Hematopoietic multipotent progenitor cell treated with erythropoietin and hydrocortisone succinate and interleukin-3 and kit ligand, for 15 days (in vitro differentiated cells): ENCODE results near the gene LRRC8E.
"Not testable (repeated sequence)": the region's sequence is repeated elsewhere in the genome, so short reads cannot be mapped to it uniquely, and the experiment has no call there.

Experiments used
- DNase-seq: peaks from one replicate; pipeline ENCODE4 v3.0.0-alpha.2; 2015; ENCODE audit warnings: low spot score

LRRC8E gene

DNA sequence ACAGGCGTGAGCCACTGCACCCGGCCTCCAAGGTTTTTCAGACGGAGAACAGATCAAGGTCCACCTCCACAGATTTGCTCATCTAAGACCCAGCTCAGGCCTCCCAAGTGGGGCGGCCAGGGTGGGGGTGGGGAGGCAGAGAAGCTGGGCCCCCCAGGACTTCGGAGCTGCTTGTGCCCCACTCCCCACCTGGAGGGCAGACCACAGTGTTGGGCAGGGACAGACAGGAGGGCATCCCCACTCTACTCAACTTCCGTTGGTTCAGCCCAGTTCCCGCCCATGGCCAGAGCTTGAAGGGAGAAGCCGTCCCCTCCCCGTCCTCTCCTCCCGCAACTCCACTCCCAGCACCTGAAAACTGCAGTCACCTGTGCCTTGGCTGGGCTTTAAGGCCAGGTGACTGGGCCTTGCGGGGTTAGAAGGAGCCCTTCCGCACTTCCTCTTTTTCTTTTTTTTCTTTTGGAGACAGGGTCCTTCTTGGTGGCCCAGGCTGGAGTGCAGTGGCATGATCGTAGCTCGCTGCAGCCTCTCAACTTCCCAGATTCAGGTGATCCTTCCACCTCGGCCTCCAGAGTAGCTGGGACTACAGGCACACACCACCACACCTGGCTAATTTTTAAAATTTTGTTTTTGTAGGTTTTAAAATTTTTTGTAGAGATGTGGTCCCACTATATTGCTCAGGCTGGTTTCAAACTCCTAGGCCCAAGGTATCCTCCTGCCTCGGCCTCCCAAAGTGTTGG, 734 bp upstream of the LRRC8E start:
- DNase-seq: no peak

DNA sequence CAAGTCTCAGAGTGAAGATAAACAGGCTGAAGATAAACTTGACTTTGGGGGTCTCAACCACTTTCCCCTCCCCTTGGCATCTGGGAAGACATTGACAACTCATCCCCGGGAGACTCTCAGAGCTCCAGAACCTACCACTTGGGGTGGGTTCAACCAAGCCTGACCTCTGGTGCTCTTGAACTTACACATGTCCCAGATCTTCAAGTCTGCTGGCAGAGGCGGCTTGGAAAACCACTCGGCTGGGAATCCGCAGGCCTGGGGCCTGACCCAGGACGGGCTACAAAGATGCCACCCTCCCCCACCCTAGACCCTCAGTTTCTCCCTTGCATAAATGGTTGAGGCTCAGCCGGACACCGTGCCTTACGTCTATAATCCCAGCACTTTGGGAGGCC, 512 bp downstream of the LRRC8E start:
- no peak for DNase-seq

DNA sequence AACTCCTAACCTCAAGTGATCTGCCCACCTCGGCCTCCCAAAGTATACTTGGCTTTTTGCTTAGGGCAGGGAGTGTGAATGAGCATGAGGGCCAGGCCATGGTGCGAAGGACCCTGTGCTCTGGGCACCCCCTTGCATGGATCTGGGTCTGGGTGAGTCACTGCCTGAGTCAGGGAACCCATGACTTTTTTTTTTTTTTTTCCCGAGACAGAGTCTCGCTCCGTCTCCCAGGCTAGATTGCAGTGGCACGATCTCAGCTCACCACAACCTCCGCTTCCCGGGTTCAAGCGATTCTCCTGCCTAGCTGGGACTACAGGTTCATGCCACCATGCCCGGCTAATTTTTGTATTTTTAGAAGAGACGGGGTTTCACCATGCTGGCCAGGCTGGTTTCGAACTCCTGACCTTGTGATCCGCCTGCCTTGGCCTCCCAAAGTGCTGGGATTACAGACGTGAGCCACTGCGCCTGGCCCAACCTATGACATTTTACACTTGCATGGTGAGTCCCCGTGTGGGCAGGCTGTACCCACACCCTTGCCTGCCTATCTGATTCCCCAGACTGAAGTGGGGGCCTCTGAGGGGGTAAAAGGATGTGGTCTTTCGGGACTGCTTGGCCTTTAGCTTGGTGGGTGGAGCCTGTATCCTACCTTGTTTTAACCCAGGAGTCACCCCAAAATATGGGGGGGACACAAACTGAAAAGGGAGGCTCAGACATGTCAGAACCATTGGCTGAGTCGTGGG, 5.2 kb downstream of the LRRC8E start:
- not testable (repeated sequence) for DNase-seq

- no peak for DNase-seq
Observed at GRCh38 chr19:7894612-7895309, 6.5 kb downstream of the LRRC8E start.

- no peak for DNase-seq
Observed at GRCh38 chr19:7895565-7895964, 7.3 kb downstream of the LRRC8E start.

DNA sequence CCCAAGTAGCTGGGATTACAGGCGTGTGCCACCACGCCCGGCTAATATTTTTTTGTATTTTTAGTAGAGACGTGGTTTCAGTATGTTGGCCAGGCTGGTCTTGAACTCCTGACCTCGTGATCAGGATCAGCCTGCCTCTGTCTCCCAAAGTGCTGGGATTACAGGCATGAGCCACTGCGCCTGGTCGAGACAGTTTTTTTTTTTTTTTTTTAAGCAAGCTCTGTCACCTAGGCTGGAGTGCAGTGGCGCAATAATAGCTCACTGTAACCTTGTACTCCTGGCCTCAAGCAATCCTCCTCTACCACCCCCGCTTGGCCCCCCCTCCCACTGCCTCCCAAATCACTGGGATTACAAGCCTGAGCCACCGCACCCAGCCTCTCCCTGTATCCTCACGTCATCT, 9.0 kb downstream of the LRRC8E start:
- DNase-seq: no peak

GRCh38 chr19:7898967-7899366, 10.7 kb downstream of the LRRC8E start:
- no peak for DNase-seq

DNA sequence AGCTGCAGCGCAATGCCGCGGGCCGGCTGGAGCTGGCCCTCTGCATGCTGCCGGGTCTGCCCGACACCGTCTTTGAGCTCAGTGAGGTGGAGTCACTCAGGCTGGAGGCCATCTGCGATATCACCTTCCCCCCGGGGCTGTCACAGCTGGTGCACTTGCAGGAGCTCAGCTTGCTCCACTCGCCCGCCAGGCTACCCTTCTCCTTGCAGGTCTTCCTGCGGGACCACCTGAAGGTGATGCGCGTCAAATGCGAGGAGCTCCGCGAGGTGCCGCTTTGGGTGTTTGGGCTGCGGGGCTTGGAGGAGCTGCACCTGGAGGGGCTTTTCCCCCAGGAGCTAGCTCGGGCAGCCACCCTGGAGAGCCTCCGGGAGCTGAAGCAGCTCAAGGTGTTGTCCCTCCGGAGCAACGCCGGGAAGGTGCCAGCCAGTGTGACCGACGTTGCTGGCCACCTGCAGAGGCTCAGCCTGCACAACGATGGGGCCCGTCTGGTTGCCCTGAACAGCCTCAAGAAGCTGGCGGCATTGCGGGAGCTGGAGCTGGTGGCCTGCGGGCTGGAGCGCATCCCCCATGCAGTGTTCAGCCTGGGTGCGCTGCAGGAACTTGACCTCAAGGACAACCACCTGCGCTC, 11.6 kb downstream of the LRRC8E start:
- DNase-seq: no peak

GRCh38 chr19:7900401-7900870, 12.1 kb downstream of the LRRC8E start:
- no peak for DNase-seq

GRCh38 chr19:7900931-7901330, 12.6 kb downstream of the LRRC8E start:
- DNase-seq: no peak

DNA sequence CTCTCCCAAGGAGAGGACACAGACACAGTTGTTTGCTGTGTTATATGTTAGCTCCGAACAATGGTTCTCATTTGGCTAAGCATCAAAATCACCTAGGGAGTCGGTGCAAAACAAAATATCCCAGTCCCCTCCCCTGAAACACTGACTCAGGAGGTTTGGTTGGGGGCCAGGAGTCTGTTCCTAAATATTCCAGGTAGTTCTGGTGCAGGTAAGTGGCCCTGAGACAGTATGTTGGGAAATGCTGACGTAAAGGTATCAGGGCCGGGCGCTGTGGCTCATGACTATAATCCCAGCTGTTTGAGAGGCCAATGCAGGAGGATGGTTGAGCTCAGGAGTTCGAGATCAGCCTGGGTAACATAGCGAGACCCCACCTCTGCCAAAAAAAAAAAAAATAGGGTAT, 13.0 kb downstream of the LRRC8E start:
- no peak for DNase-seq

DNA sequence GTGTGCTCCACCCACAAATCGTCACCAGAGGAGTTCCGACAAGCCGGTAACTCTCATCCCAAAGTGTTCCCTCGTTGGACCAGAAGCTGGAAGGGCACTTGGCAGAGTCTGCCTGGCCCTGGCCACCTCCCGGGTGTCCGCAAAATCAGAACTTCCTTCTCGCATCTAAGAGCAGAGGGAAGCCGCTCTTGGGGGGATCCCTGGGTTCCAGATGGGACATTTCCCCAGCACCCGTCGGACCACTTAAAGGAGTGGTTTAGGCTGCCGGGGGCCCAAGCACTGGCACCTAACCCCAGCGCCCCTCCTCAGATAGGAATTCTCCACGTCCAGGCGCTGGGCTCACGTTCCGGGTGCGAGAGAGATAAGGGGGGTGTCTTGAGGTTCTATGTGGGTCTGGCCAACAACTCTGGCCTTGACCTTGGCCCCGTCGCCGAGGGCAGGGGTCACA, 14.5 kb downstream of the LRRC8E start:
- DNase-seq: no peak

DNA sequence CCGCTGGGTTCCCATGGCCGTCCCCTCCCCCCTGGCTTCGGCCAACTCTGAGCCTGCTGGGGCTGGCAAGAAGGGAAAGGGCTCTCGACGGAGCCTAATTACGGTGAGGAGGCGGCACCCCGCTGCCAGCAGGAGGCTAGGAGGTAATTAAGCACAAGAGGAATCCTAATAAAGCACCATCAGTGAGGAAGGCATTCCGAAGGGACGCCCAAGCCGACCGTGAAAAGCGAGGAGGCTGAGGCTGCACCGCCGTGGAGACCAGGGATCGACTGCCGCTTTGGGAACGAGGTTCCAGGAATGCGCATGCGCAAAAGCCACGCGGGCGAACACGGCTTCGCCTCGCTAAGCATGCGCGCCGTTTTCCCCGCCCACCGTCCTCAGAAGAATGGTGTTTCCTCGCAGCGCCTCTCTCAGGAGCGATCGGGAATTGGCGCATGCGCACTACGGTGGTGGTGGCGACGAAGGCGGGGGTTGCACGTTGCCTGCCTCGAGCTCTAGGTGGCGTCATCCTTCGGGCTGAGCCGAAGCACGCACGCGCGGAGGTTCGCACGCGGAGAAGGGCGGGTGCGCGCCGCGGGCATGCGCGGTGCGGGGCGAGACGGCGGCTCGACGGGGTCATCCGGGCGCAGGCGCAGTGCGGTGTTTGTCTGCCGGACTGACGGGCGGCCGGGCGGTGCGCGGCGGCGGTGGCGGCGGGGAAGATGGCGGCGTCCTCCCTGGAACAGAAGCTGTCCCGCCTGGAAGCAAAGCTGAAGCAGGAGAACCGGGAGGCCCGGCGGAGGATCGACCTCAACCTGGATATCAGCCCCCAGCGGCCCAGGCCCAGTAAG, 15.1 kb downstream of the LRRC8E start, which contains the start of gene MAP2K7:
Gene MAP2K7 (plus strand): TSS at position 634 of the 830 bp plus-strand sequence. CDS start 68 bp downstream, at position 702.
- DNase-seq: peak; percentile 100

DNA sequence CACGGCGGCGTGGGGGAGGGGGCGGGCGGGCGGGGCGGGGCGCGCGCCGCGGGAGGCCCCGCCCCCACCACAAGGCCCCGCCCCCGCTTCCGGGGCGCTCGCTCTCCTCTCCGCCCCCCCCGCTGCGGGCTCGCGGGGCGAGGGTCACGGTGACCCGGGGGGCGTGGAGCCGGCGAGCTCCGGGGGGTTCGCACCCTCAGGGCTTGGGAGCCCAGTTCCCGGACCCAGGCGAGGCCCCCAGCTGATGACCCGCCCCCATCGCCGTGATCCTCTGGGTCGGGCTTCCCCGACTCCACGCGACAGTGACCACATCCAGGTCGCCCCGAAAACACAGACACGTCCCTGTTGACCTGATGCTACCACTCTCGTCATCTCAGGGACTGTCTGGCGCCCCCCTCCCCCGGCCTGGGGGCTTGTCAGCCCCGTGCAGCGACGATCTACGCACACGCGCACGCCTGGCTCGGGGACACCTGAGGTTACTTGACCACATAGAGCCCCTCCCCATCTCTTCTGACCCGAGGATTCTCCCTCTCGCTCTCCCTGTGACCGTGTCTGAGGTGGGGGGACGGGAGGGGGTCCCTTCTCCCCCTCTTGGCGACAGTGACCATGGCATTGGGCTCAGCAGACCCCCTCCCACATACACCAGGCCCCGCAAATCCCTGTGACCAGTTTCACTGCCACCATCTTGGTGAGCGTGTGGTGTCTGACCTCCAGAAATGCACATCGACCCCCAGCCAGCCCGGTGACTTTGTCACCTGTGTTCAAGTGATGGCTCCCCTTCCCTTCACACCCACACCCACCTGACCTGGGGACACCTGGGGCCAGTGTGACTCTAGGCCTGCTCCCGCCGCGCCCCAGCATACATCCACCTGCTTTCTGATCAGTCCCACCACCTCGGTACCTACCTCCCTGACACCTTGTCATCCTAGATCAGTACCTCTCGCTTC, 16.0 kb downstream of the LRRC8E start:
- DNase-seq: no peak

GRCh38 chr19:7905268-7905667, 17.0 kb downstream of the LRRC8E start:
- no peak for DNase-seq

DNA sequence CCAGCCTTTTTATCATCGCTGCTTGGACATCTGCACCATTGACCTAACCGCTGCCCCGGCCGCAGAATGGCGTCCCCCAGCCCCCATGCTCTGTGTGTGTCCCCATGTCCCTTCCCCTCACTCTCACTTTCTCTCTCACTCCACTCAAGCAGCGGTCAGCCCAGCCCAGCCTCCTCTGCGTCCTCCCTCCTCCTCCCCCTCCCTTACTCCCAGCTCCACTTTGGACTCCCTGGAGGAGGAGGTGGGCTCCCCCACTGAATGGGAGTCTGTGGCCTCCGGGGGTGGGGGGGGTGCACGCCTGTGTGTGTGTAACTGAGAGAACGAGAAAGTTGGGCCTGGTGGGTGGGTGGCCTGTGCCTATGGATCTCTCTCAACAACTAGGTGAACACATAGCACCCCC, 17.5 kb downstream of the LRRC8E start:
- no peak for DNase-seq

DNA sequence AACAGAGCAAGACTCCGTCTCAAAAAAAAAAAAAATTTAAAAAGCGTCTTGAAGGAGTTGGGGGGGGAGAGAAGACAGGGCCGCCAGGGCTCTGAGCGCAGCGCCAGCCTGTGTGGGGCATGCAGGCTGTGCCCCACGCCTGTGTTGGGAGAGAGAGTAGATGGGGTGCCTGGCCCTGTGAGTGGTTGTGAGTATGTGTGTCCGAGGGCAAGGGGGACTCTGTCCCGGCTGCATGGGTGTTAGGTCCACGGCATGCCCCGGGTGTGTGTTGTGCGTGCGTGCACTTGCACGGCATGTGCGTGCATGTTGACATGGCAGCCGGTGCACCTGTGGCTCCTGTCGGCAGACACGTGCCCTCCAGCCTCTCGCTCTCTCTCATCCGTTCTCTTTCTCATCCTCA, 18.8 kb downstream of the LRRC8E start:
- no peak for DNase-seq

DNA sequence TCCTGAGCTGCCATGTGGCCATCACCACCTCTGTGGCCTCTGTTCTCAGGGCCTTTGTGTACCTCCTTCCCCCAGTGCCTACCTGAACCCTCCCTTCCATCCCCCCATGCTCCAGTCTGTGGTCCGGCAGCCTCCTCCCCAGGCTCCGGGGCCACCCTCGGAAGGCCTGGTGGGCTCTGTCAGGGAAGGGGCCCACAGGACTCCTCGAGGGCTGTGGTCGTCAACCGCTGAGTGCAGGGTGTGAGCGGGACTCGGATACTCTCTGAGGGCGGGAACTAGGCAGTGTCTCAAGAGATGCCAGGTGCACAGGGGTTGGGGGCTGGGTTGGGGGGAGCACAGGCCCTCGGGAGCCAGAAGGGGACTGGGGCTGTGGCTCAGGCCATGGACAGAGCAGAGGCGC, 19.2 kb downstream of the LRRC8E start:
- DNase-seq: no peak

DNA sequence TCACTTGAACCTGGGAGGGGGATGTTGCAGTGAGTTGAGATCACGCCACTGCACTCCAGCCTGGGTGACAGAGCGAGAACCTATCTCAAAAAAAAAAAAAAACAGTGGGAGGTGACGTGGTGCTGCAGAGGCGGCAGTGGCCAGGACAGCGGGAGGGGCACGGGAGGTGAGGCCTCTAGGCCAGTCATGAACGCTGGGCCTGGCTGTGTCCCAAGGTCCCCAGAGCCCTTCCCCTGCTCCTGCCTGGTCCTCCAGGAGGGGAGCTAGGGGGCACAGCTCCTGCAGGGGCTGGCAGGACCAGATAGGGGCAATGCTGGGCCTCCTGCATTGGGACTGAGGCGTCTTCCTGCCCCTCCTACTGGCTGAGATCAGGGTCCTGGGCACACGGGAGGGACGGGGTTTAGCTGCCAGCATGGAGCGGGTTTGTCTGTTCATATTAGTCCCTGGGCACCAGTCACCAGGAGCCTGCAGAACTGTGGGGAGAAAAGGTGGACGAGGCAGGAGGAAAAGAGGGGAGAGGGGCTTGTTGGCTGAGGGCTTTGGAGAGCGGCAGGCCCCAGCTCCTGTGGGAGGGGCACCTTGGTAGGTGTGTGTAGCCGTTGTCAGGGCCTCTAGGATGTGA, 19.9 kb downstream of the LRRC8E start:
- DNase-seq: peak; percentile 55
